HG02852 (cell line): ENCODE results near the gene RNU7-1.

Experiments
- ATAC-seq: cut with Tn5 transposase; IDR thresholded peaks from one replicate; pipeline ENCODE4 v1.9.1; 2021; ENCODE audit warnings: mild to moderate bottlenecking, moderate library complexity; ENCODE audit not compliant: unreplicated experiment

Gene RNU7-1

GRCh38 chr12:6952121-6952862, 8.7 kb downstream of the RNU7-1 start:
- no peak for ATAC-seq

DNA sequence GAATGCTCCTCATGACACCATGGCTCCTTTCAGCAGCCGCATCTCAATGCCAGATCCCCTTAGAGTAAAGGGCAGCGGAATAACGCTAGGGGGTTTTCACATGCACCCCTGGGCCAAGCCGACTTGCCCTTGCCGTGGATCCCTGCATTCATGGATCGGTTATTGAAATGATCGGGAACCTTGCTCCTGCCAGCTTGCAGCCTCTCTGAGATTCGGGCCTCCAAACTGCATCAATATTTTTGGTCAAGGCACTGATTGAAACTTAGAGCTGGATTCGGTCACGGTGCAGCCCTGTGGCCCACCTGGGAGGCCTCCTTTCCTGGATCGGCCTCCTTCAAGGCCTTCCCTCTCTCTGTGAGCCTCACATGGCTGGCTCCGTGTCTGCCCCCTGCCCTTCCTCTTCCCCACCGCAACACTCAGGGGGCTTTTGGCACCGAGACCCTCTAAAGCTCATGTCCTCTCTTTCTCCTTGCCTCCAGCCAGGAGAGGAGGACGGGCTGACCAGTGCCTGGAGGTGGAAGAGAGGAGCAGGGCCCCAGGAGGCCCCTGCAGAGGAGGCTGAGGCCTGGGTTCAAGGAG, 9.3 kb downstream of the RNU7-1 start:
- ATAC-seq = no peak

- peak; percentile 53 for ATAC-seq
Observed at GRCh38 chr12:6953442-6954315, 10.1 kb downstream of the RNU7-1 start.

GRCh38 chr12:6954316-6955107, 10.9 kb downstream of the RNU7-1 start:
- ATAC-seq = no peak

DNA sequence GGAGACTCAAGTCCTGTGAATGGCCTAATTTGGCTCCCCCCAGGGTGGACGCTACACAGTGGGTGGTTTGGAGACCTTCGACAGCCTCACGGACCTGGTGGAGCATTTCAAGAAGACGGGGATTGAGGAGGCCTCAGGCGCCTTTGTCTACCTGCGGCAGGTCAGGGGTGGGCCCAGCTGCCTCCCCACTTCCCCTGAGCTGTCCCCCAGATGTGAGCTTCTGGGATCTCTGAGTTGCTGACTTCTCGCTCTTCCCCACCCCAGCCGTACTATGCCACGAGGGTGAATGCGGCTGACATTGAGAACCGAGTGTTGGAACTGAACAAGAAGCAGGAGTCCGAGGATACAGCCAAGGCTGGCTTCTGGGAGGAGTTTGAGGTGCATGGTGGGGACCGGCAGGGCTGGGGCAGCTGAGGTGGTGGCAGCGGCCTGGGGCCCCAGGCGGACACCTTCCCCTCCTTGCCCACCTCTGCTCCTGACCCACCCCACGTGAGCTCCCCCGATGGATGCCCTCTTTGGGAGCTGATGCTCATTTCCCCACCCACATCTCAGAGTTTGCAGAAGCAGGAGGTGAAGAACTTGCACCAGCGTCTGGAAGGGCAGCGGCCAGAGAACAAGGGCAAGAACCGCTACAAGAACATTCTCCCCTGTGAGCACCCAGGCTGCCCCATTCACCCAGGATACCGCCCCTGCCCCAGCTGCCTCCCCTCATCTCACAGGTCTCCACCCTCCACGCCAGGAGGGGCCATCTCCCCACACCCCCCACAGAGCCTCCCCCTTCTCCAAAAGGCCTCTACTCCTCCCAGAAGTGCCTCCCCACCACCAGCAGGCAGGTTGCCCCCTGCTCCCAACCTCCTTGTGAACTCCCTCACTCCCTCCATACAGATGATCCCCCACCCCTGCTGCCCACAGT, 11.7 kb downstream of the RNU7-1 start:
- no peak for ATAC-seq

- ATAC-seq = no peak
Observed at GRCh38 chr12:6956021-6956727, 12.6 kb downstream of the RNU7-1 start.

DNA sequence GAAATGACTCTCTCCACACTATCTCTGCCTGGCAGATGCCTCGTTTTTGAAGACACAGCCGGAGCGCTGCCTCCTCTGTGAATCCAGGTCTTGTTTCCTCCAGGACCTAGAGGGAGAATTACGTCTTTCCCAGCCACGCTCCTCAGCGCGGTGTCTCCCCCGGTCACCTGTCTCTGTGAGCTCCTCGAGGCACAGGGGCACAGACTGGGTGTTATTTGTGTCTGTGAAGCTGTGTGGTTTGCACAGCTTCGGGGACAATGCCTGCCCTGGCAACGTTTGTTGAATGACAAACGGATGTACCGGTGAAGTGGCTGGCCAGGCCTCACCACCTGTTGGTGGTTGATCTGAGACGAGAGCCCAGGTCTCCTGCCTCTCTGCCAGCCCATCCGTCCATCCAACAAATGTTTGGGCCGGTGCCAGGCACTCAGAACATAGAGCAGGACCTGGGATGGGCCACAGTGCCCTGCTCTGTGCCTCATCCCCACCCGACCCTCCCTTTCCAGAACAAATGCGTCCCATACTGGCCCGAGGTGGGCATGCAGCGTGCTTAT, 13.6 kb downstream of the RNU7-1 start:
- ATAC-seq = no peak

GRCh38 chr12:6957741-6958608, 14.4 kb downstream of the RNU7-1 start:
- ATAC-seq = no peak

DNA sequence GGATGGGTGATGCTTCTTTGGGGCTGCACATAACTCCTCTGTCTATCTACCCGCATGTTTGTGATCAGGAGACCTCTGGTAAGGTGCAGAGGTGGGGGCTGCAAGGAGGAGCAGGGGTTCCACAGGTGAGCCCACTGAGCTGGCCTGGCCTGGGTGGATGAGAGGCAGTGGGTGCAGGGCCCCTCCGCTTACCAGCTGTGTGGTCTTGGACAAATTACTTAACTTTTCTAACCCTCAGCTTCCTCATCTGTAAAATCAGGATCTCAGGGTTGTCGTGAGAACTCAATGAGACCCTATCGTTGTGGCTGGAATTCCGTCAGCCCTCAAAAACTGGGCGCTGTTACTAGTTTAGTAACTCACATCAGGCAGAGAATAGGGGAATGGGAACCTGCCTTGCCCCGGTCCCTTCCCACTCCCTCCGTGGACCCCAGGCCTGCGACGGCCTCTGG, 15.0 kb downstream of the RNU7-1 start:
- ATAC-seq = no peak

DNA sequence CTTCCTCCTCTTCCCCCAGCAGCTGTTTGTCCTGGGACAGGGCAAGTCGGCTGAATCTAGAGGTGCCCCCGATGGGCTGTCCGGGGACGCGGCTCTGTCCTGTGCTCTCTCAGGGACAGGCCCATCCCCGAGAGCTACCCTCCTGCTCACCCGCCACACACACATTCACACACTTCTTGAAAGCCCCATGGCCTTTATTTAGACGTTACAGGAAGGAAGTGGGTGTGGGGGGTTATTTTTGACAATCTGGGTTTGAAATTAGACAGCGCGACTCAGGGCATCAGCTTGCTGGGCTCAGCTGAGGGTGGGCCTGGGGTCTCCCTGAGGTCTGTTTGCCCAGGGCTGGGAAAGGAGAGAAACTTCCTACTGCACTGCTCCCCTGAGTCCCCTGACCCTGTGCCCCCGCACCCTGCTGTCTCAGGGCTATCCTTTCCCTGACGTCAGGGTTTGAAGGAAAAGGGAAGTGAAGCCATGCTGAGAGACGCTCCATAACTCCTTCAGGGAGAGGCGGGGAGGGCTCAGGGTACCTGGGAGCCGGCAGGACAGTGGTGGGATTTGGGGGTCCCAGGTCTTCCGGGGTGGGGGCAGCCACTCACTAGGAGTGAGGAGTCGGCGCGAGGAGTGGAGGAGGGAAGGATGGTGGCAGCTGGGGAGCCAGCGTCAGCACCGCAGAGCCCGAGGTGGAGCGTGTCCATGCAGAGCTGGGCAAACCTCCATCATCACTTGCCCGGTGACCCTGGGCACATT, 15.6 kb downstream of the RNU7-1 start:
- ATAC-seq = peak; percentile 63

GRCh38 chr12:6959805-6960592, 16.4 kb downstream of the RNU7-1 start:
- no peak for ATAC-seq

DNA sequence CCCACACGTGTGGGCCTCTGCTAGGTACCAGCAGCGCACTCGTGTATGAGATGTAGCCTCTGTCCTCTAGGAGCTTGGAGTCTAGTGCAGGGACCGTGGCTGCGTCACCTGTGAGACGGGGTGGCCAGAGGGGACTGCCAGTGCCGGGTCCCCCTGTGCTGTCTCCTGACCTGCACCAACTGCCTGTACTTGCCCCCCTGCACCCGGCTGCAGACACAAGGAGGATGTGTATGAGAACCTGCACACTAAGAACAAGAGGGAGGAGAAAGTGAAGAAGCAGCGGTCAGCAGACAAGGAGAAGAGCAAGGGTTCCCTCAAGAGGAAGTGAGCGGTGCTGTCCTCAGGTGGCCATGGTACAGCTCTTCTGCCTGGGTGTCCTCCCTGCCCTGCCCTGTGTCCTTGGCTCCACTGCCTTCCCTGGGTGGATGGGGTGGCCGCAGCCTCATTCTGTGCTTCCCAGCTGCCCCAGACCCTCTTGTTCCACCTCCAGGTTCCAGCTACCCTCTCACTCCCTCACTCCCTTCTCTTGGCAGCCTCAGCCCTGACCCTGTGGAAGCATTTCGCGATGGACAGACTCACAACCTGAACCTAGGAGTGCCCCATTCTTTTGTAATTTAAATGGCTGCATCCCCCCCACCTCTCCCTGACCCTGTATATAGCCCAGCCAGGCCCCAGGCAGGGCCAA, 17.1 kb downstream of the RNU7-1 start:
- ATAC-seq = no peak

GRCh38 chr12:6961278-6961694, 17.7 kb downstream of the RNU7-1 start:
- ATAC-seq = no peak

DNA sequence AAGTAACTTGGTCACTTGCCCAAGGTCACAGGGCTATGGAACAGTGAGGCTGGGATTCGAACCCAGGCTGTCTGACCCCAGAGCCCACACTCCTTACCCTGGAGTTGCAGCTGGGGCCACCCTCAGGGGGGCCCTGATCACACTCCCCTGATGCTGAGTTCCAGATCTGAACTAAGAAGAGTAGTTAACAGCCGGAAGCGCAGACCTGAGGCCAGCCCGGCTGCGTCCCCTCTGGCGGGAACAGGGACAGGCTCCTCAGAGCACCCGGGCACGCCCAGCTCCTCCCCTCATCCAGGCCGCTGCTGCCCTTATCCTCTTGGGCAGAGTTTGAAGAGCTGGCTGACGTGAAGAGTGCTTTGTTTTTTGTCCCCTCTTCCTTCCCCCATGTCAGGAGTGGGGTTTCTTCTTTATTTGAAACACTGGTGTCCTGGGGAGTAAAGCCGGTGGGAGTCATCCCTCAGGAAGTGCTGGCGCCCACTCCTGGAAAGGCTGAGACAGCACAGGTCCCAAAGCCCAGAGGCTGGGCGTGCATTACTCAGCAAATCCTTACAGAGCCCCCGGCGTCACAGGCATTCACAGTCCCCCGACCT, 18.2 kb downstream of the RNU7-1 start:
- no peak for ATAC-seq

GRCh38 chr12:6962285-6963015, 18.8 kb downstream of the RNU7-1 start:
- ATAC-seq = no peak
